Measurements from ENCODE around the gene FKBP2. TPM values are rescaled to one million over a fixed set of nuclear protein-coding genes. Genes with fewer than 3 reads are reported as not detected.

FKBP2 gene
- total and polyA plus RNA-seq, 2 of the 13 experiments (the other 11 are each of a cell fraction or from before 2014, with no cell fraction given): 30.1 to 53.3 TPM

DNA sequence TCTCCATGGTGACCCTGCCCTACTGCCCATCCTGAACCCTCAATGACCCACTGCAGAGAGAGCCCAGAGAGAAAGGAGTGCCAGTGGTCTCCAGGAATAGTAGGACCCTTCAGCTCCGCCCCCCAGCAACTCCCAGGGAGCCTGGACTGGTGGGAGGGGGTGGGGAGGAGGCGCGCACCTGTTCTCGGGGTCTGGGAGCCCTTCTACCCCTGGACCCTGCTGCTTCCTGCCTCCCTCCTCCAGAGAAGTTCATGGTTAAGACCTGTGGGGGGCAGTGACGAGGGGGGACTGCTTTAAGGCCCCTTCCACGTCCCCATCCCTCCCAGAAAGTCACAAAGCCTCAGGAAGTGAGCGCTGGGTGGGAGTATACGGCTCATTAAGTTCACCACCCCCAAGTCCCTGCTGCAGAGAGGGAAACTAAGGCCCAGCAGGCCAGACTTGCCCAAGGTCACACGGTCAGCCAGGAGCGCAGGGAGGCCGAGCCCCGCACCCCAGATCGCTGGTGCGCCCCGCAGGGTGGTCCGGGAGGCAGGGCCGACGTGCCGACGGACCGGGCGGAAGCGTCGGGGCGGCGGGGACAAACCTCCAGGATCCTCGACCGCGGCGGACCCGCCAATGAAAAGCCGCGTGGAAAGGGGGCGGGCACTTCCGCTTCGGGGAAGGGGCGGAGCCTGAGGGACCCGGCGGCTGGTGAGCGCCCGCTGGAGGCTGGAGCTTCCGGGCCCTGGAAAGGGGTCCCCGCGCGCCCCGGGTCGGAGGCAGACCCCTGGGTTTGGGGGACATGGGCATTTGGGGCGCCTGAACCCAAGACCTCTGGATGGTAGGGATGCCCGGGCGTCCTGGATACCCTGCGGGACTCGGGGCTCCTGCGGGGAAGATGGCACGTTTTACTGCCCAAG, 15.0 kb upstream of the FKBP2 start, which contains the start of the genes NUDT22 and TRPT1 (continued):
- TF ChIP-seq ZNF318 (CRISPR knock-in tag; IDR thresholded peaks at IDR 0.05): no peak
- no peak for TF ChIP-seq ATF4 (CRISPR knock-in tag; IDR thresholded peaks at IDR 0.05)
- no peak for TF ChIP-seq ZNF207 (IDR thresholded peaks at IDR 0.05; ENCODE audit: borderline replicate concordance)
- TF ChIP-seq, protein P1, sequence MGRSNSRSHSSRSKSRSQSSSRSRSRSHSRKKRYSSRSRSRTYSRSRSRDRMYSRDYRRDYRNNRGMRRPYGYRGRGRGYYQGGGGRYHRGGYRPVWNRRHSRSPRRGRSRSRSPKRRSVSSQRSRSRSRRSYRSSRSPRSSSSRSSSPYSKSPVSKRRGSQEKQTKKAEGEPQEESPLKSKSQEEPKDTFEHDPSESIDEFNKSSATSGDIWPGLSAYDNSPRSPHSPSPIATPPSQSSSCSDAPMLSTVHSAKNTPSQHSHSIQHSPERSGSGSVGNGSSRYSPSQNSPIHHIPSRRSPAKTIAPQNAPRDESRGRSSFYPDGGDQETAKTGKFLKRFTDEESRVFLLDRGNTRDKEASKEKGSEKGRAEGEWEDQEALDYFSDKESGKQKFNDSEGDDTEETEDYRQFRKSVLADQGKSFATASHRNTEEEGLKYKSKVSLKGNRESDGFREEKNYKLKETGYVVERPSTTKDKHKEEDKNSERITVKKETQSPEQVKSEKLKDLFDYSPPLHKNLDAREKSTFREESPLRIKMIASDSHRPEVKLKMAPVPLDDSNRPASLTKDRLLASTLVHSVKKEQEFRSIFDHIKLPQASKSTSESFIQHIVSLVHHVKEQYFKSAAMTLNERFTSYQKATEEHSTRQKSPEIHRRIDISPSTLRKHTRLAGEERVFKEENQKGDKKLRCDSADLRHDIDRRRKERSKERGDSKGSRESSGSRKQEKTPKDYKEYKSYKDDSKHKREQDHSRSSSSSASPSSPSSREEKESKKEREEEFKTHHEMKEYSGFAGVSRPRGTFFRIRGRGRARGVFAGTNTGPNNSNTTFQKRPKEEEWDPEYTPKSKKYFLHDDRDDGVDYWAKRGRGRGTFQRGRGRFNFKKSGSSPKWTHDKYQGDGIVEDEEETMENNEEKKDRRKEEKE (IDR thresholded peaks at IDR 0.05): no peak
- TF ChIP-seq, protein P2, sequence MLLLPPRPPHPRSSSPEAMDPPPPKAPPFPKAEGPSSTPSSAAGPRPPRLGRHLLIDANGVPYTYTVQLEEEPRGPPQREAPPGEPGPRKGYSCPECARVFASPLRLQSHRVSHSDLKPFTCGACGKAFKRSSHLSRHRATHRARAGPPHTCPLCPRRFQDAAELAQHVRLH (CRISPR knock-in tag; IDR thresholded peaks at IDR 0.05; ENCODE audit: borderline replicate concordance, low read depth): peak; percentile 56; the same call in 1 of the 2 replicates
- TF ChIP-seq, protein P3, sequence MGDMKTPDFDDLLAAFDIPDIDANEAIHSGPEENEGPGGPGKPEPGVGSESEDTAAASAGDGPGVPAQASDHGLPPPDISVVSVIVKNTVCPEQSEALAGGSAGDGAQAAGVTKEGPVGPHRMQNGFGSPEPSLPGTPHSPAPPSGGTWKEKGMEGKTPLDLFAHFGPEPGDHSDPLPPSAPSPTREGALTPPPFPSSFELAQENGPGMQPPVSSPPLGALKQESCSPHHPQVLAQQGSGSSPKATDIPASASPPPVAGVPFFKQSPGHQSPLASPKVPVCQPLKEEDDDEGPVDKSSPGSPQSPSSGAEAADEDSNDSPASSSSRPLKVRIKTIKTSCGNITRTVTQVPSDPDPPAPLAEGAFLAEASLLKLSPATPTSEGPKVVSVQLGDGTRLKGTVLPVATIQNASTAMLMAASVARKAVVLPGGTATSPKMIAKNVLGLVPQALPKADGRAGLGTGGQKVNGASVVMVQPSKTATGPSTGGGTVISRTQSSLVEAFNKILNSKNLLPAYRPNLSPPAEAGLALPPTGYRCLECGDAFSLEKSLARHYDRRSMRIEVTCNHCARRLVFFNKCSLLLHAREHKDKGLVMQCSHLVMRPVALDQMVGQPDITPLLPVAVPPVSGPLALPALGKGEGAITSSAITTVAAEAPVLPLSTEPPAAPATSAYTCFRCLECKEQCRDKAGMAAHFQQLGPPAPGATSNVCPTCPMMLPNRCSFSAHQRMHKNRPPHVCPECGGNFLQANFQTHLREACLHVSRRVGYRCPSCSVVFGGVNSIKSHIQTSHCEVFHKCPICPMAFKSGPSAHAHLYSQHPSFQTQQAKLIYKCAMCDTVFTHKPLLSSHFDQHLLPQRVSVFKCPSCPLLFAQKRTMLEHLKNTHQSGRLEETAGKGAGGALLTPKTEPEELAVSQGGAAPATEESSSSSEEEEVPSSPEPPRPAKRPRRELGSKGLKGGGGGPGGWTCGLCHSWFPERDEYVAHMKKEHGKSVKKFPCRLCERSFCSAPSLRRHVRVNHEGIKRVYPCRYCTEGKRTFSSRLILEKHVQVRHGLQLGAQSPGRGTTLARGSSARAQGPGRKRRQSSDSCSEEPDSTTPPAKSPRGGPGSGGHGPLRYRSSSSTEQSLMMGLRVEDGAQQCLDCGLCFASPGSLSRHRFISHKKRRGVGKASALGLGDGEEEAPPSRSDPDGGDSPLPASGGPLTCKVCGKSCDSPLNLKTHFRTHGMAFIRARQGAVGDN (CRISPR knock-in tag; IDR thresholded peaks at IDR 0.05): no peak
- TF ChIP-seq ZFY (CRISPR knock-in tag; IDR thresholded peaks at IDR 0.05): no peak; the same call in 1 of the 2 replicates
- TF ChIP-seq IKZF1 (IDR thresholded peaks at IDR 0.05): no peak
- TF ChIP-seq ZNF367 (CRISPR knock-in tag; IDR thresholded peaks at IDR 0.05; ENCODE audit: borderline replicate concordance): no peak
- TF ChIP-seq TMF1 (CRISPR knock-in tag; IDR thresholded peaks at IDR 0.05; ENCODE audit: low read depth): peak; percentile 59; the same call in 1 of the 2 replicates

All from HepG2 (cell line).